Measurements from ENCODE around the gene FANCC.
"Not testable (repeated sequence)": the region's sequence is repeated elsewhere in the genome, so short reads cannot be mapped to it uniquely, and the experiment has no call there.

FANCC gene

DNA sequence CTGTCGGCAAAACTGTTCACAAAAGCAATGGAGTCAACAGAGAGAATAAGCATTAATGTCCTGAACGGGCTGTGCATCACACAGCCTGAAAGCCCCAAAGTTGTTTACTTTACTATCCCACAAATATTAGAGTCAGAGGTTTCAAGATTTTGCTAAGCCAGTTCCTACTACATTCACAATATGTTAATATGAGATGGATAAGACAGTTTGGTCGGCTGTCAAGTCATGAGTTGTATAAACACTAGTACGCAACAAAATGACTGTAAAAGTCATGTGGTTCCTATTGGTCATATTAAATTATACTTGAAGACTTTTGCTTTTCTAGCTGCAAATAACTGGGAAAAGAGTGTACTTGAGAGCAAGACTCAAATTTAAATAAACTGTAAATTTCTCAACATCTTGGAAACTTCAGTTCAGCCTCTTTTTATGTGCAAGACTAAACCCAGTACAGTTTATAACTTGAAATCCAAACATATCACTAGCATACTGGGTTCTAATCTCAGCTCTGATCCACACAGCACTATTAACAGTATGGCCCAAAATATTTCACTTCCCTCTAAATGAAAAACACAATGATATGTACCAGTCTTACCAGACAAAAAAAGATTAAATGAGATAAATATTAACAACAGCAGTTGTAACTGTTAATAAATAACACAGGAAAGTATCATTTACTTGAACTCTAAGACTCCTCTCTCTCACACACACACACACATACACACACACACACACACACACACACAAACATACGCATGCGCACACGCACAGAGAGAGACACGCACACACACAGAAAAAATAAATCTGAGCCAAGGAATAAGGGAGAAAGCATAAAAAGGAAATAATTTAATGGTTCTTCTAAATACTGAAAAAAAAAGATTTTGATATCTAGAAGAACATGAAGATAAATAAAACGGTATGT is 33.1 kb downstream of the FANCC start:
- H3K4me3 ChIP-seq (ENCODE audit: low read length), result no peak overlapping the region
- TF ChIP-seq, protein P1, sequence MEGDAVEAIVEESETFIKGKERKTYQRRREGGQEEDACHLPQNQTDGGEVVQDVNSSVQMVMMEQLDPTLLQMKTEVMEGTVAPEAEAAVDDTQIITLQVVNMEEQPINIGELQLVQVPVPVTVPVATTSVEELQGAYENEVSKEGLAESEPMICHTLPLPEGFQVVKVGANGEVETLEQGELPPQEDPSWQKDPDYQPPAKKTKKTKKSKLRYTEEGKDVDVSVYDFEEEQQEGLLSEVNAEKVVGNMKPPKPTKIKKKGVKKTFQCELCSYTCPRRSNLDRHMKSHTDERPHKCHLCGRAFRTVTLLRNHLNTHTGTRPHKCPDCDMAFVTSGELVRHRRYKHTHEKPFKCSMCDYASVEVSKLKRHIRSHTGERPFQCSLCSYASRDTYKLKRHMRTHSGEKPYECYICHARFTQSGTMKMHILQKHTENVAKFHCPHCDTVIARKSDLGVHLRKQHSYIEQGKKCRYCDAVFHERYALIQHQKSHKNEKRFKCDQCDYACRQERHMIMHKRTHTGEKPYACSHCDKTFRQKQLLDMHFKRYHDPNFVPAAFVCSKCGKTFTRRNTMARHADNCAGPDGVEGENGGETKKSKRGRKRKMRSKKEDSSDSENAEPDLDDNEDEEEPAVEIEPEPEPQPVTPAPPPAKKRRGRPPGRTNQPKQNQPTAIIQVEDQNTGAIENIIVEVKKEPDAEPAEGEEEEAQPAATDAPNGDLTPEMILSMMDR (conservative IDR thresholded peaks at IDR 0.05; ENCODE audit: low read length), result no peak
- no peak for DNase-seq (ENCODE audit: low read depth)

DNA sequence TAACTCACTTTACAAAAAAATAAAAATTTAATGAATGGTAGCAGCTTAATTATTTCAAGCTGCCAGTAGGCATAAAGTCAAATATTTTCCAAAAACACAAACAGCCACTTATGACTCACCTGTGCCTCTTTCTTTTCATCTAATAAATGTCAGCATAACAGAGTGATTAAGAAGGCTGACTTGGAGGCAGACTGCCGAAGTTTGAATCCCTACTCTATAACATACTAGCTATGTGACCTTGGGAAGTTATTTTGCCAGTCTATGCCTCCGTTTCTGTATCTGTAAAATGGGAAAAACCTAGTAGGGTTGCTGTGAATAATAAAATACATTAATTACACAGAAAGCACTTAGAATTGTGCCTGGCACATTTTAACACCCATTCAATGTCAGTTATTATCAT is 33.8 kb downstream of the FANCC start:
- no peak for DNase-seq (ENCODE audit: low read depth)
- TF ChIP-seq, protein P1 (conservative IDR thresholded peaks at IDR 0.05; ENCODE audit: low read length), result no peak
- no peak overlapping the region for H3K4me3 ChIP-seq (ENCODE audit: low read length)

DNA sequence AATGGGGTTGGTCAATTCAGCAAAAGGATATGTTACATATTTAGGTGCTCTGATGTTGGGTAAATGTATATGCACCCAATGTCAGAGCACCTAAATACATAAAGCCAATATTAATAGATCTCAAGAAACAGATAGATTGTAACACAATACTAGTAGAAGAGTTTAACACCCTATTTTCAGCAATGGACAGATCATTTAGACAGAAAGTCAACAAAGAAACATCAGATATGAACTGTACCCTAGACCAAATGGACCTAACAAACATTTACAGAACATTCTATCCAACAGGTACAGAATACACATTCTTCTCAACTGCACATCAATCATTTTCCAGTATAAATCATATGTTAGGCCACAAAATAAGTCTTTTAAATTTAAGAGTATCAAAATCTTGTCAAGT is 35.2 kb downstream of the FANCC start:
- TF ChIP-seq, protein P1 (conservative IDR thresholded peaks at IDR 0.05; ENCODE audit: low read length), result no peak
- H3K4me3 ChIP-seq (ENCODE audit: low read length), result no peak overlapping the region
- DNase-seq (ENCODE audit: low read depth), result no peak

DNA sequence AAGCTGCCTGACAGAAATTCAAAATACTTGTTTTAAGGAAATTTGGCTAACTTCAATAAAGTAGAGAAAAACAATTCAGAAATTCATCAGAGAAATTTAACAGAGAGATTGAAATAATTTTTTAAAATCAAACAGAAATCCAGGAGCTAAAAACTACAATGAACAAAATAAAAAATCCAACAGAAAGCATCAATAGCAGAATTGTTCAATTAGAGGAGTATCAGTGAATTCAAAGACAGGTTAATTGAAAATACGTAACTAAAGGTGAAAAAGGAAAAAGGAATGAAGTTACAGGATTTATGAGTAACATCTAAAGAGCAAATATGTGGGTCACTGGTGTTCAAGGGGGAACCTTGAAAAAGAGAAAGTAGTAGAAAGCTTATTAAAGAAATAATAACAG is 36.8 kb downstream of the FANCC start:
- DNase-seq (ENCODE audit: low read depth), result no peak
- H3K4me3 ChIP-seq (ENCODE audit: low read length), result no peak overlapping the region
- TF ChIP-seq, protein P1 (conservative IDR thresholded peaks at IDR 0.05; ENCODE audit: low read length), result no peak

DNA sequence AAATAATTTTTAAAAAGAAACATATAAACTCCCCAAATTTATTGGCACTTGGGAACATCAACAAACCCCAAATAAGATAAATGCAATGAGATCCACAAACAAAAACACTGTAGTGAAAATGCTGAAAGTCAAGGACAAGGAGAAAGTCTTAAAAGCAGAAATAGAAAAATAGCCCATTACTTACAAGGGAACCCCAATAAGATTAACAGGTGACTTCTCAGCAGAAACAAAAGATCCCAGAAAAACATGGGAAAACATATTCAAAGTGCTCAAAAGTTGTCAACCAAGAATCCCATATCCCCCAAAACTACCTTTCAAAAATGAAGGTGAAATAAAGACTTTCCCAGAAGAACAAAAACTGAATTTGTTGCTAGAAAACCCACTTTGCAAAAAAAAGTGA is 40.0 kb downstream of the FANCC start:
- H3K4me3 ChIP-seq (ENCODE audit: low read length), result no peak overlapping the region
- no peak for DNase-seq (ENCODE audit: low read depth)
- TF ChIP-seq, protein P1 (conservative IDR thresholded peaks at IDR 0.05; ENCODE audit: low read length), result no peak

DNA sequence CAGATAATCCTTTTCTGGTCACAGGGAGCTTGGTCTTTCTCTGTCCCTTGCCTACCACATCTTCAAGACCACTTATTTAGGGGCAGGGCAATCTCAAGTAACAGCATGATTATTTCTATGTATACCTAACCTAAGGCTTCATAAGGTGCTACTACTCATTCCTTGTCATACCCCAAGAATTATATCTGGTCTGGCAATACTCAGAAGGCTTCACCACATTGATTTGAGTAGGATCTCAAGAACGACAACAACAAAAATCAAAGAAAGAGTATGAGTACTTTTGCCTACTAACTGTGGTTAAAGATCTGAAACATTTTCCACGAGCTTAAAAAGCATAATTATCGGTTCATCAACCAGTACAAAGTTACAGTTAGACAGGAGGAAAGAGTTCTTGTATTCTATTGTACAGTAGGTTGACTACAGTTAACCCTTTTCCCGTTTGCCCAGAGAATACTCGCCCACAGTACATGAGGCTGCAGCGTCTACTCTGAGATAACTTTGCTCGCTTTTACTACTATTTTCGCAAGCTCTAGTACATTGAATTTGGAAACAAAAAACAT is 41.0 kb downstream of the FANCC start:
- TF ChIP-seq, protein P1 (conservative IDR thresholded peaks at IDR 0.05; ENCODE audit: low read length), result no peak
- no peak for DNase-seq (ENCODE audit: low read depth)
- H3K4me3 ChIP-seq (ENCODE audit: low read length), result no peak overlapping the region

DNA sequence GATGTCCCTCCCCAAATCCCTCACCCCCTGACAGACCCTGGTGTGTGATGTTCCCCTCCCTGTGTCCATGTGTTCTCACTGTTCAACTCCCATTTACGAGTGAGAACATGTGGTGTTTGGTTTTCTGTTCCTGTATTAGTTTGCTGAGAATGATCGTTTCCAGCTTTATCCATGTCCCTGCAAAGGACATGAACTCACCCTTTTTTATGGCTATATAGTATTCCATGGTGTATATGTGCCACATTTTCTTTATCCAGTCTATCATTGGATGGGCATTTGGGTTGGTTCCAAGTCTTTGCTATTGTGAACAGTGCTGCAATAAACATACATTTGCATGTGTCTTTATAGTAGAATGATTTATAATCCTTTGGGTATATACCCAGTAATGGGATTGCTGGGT is 43.3 kb downstream of the FANCC start:
- not testable (repeated sequence) for H3K4me3 ChIP-seq (ENCODE audit: low read length); DNase-seq (ENCODE audit: low read depth)

Measured in AG10803 (cell line).